Nephron progenitor cell (in vitro differentiated cells): Measurements from ENCODE around the gene STAP2.

ENCODE experiments used
- DNase-seq: peaks from one replicate; pipeline ENCODE4 v3.0.0; 2021
- H3K27ac Mint-ChIP-seq: 2 replicates; pipeline ENCODE4 v1.8.0; 2021; ENCODE audit warnings: mild to moderate bottlenecking, moderate library complexity, mixed read lengths
- H3K27me3 Mint-ChIP-seq: 2 replicates; pipeline ENCODE4 v1.8.0; 2021; ENCODE audit warnings: mild to moderate bottlenecking, low read depth, mixed read lengths; ENCODE audit not compliant: poor library complexity
- H3K36me3 Mint-ChIP-seq: 2 replicates; pipeline ENCODE4 v1.8.0; 2021; ENCODE audit warnings: low read depth, mixed read lengths
- H3K4me1 Mint-ChIP-seq: 2 replicates; pipeline ENCODE4 v1.8.0; 2021; ENCODE audit warnings: mixed read lengths
- H3K4me3 Mint-ChIP-seq: 2 replicates; pipeline ENCODE4 v1.8.0; 2021; ENCODE audit warnings: mild to moderate bottlenecking, moderate library complexity, mixed read lengths
- H3K9me3 Mint-ChIP-seq: 2 replicates; pipeline ENCODE4 v1.8.0; 2021; ENCODE audit warnings: mild to moderate bottlenecking, moderate library complexity, mixed read lengths
- TF ChIP-seq, protein P1 (sequence below): fragments of 200-600 bp; sonication (generic); IDR thresholded peaks from 2 replicates; pipeline ENCODE4 v1.5.0; 2021; ENCODE audit warnings: antibody characterized with exemption

Gene STAP2

DNA sequence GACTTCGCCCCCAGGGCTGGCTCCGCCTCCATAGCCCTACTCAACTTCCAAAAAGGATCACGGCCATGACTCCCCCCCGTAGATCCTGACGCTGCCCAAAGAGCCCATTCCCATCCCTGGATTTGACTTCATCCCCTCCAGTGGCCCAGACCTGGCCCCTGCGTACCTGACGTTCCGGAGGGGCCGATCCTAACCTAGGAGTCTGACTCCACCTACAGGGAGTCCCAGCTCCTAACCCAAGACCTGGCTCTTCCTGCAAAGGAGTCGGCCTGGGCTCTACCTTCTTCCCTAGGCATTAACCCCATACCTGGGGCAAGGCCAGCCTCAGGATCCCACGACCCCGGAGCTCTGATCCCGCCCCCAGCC is 10.8 kb downstream of the STAP2 start:
- TF ChIP-seq, protein P1, sequence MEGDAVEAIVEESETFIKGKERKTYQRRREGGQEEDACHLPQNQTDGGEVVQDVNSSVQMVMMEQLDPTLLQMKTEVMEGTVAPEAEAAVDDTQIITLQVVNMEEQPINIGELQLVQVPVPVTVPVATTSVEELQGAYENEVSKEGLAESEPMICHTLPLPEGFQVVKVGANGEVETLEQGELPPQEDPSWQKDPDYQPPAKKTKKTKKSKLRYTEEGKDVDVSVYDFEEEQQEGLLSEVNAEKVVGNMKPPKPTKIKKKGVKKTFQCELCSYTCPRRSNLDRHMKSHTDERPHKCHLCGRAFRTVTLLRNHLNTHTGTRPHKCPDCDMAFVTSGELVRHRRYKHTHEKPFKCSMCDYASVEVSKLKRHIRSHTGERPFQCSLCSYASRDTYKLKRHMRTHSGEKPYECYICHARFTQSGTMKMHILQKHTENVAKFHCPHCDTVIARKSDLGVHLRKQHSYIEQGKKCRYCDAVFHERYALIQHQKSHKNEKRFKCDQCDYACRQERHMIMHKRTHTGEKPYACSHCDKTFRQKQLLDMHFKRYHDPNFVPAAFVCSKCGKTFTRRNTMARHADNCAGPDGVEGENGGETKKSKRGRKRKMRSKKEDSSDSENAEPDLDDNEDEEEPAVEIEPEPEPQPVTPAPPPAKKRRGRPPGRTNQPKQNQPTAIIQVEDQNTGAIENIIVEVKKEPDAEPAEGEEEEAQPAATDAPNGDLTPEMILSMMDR, result no peak
- H3K4me3 Mint-ChIP-seq, result peak overlapping the region; percentile 78
- H3K27me3 Mint-ChIP-seq, result peaks cover 32% of the 10 kb centered on the region
- H3K4me1 Mint-ChIP-seq, result peaks cover 19% of the 10 kb centered on the region
- no peak for DNase-seq
- H3K27ac Mint-ChIP-seq, result peak overlapping the region; percentile 86
- no peaks in the 10 kb centered on the region for H3K9me3 Mint-ChIP-seq
- peaks cover 4% of the 10 kb centered on the region for H3K36me3 Mint-ChIP-seq

DNA sequence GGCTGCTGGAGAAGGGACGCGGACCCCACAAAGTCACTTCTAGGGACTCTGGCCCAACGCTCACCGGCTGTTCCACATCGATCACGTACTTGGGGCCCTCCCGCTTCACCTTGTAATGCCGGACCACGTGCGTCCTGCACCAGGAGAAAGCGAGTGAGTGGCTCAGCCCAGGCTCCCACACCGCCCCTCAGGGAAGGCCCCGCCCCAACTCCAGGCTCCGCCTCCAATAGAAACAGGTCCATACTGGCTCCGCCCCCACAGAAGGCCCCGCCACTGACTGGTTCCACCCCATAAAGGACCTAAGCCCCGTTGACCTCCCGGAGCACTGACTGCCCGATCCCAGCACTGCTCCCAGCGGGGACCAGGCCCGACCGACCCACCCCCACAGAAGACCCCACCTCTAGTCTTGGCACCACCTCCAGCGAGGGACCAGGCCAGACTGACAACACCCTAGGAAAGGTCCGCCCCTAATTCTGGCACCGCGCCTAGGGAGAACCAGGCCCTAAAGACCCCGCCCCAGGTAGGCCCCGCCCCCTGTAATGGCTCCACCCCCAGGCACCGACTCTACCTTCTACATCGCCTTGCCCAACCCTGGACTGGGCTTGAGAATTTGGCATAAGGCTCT is 11.3 kb downstream of the STAP2 start:
- TF ChIP-seq, protein P1, result no peak
- H3K27ac Mint-ChIP-seq, result peak overlapping the region; percentile 86
- peak overlapping the region; percentile 78 for H3K4me3 Mint-ChIP-seq
- peaks cover under 1% of the 10 kb centered on the region for H3K9me3 Mint-ChIP-seq
- peaks cover 32% of the 10 kb centered on the region for H3K27me3 Mint-ChIP-seq
- peak; percentile 92 for DNase-seq
- peaks cover 19% of the 10 kb centered on the region for H3K4me1 Mint-ChIP-seq
- H3K36me3 Mint-ChIP-seq, result peaks cover 4% of the 10 kb centered on the region

DNA sequence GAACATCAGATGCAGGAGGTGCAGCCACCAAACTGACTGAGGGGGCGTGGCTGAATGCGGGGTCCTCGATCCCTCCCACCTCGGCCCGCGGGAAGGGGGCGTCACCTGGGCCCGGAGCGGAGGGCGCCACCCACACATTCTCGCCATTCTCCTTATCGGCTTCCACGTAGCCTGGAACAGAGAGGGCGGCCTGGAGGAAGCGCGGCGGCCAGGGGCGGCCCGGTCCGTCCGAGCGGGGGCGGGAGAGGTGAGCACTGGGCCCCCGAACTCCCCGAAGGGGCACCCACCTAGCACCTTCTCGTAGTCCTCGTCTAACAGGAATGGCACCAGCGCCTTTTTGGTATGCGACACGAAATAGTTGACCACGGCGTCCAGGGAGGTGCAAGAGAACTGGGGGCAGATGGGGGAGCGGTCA is 11.8 kb downstream of the STAP2 start:
- Mint-ChIP-seq H3K36me3 (peaks cover 4% of the 10 kb centered on the region), H3K9me3 (peaks cover 6% of the 10 kb centered on the region), H3K4me3 (peak overlapping the region; percentile 78), H3K27me3 (peaks cover 32% of the 10 kb centered on the region), H3K4me1 (peaks cover 19% of the 10 kb centered on the region), H3K27ac (no peak overlapping the region)
- TF ChIP-seq, protein P1, result no peak
- peak; percentile 77 for DNase-seq

DNA sequence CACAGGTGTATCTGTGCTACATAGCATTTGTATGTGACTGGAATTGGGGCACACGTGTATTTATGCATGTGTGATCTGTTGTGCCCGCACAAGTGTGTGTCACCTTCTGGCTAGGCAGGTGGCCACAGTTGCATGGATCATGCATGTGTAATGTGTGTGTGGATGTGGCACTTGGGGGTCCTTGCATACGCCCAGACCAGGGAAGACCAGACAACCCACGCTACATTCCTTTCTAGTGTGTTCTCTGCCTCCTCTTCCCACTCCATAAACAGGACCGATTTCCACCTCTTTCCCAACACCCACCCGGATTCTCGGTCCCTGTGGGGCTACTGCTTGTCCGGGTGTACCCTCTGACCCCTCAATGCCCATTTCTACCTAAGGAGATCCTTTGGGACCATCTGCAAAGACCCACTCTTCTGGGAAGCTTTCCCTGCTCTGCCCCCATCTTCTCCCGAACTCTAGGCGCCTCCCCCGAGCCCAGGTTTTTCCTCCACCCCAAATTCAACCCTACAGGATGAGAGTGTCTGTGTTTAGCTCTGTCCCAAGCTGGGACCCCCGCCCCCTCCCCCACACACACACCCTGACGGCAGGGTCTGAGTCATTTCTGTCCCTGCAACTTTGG is 12.3 kb downstream of the STAP2 start:
- Mint-ChIP-seq H3K27me3 (peaks cover 32% of the 10 kb centered on the region), H3K36me3 (peaks cover 4% of the 10 kb centered on the region), H3K4me3 (peak overlapping the region; percentile 69), H3K27ac (no peak overlapping the region), H3K9me3 (peaks cover 8% of the 10 kb centered on the region), H3K4me1 (peaks cover 19% of the 10 kb centered on the region)
- no peak for DNase-seq
- TF ChIP-seq, protein P1, result no peak

DNA sequence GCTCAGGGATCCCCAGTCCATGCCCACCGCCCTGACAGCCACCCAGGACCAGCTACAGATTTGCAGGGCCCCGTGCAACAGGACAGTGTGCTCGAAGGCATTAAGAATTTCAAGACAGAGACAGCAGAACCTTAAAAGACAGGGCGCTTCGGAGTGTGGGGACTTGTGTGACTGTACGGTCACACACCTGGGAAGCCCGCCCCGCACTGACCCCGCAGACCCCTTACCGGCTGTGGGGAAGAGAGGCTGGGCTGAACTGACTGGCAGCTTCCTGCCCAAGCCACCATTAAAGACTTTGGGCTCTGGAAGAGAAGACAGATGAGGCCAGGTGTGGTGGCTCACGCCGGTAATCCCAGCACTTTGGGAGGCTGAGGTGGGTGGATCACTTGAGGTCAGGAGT is 14.4 kb downstream of the STAP2 start:
- Mint-ChIP-seq H3K4me3 (no peak overlapping the region), H3K9me3 (peaks cover 27% of the 10 kb centered on the region), H3K36me3 (peaks cover 16% of the 10 kb centered on the region), H3K27ac (no peak overlapping the region), H3K27me3 (peaks cover 35% of the 10 kb centered on the region), H3K4me1 (peaks cover 19% of the 10 kb centered on the region)
- TF ChIP-seq, protein P1, result no peak
- no peak for DNase-seq

DNA sequence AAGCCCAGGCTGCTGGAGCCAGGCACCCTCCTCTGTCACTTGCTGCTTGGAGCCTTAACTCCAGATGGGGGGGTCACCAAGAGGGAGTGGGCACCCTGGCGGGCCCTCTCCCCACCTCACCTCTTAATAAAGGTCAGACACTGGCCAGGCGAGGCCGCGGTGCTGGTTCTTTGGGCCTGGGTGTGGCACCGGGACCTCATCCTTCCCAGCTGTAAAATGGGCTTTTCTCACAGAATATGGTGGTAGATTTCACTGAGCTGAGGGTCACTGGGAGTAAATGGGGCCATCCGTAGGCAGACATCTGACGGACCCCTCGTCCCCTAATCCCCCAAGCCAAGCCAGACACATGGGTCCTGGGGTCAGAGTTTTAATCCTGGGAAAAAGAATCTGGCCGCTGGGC is 14.9 kb downstream of the STAP2 start:
- TF ChIP-seq, protein P1, result no peak
- no peak overlapping the region for H3K4me3 Mint-ChIP-seq
- H3K4me1 Mint-ChIP-seq, result peaks cover 19% of the 10 kb centered on the region
- H3K27me3 Mint-ChIP-seq, result peaks cover 35% of the 10 kb centered on the region
- H3K9me3 Mint-ChIP-seq, result peaks cover 31% of the 10 kb centered on the region
- no peak for DNase-seq
- peaks cover 21% of the 10 kb centered on the region for H3K36me3 Mint-ChIP-seq
- H3K27ac Mint-ChIP-seq, result no peak overlapping the region
